T-helper 1 cell treated with Interleukin-12 subunit alpha and Interleukin-12 subunit beta and Interleukin-4 antibody, amounts not matched to agents 30 μg/mL and 1 μg/mL, for 36 hours (primary cell): ENCODE data around the gene WWC2.
"Not testable (repeated sequence)": the region's sequence is repeated elsewhere in the genome, so short reads cannot be mapped to it uniquely, and the experiment has no call there.

Source experiments
- H3K27ac Mint-ChIP-seq: one replicate; pipeline ENCODE4 v1.8.0; 2021; ENCODE audit warnings: mild to moderate bottlenecking, mixed read lengths
- H3K27me3 Mint-ChIP-seq: one replicate; pipeline ENCODE4 v1.8.0; 2021; ENCODE audit warnings: low read depth, mixed read lengths
- H3K36me3 Mint-ChIP-seq: one replicate; pipeline ENCODE4 v1.8.0; 2021; ENCODE audit warnings: low read depth, mixed read lengths
- H3K4me1 Mint-ChIP-seq: one replicate; pipeline ENCODE4 v1.8.0; 2021; ENCODE audit warnings: low read depth, mixed read lengths
- H3K4me3 Mint-ChIP-seq: one replicate; pipeline ENCODE4 v1.8.0; 2021; ENCODE audit warnings: mild to moderate bottlenecking, moderate library complexity, mixed read lengths
- H3K9me3 Mint-ChIP-seq: one replicate; pipeline ENCODE4 v1.8.0; 2021; ENCODE audit warnings: mixed read lengths

The WWC2 gene

DNA sequence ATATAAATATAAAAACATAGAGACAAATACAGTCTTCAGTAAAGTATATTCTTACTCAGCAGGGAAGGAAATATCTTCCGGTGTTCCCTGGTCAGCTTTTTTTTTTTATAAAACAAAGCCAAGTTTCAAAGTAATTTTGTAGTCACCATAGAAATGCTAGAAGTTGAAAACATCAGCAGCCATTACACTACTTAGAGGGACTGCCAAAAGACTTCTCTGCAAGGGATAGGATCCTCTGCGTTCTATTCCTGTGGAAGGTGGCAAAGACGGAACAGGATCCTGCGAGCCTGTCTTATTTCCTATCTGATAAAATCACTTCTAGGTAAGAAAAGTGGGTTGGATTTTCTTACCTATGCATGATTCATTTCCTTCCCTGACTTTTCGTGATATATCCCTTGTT lies 201.6 kb downstream of the WWC2 start:
- Mint-ChIP-seq H3K36me3 (no peaks in the 10 kb centered on the region), H3K9me3 (no peaks in the 10 kb centered on the region), H3K27ac (no peak overlapping the region), H3K27me3 (no peaks in the 10 kb centered on the region), H3K4me1 (no peaks in the 10 kb centered on the region), H3K4me3 (no peak overlapping the region)

DNA sequence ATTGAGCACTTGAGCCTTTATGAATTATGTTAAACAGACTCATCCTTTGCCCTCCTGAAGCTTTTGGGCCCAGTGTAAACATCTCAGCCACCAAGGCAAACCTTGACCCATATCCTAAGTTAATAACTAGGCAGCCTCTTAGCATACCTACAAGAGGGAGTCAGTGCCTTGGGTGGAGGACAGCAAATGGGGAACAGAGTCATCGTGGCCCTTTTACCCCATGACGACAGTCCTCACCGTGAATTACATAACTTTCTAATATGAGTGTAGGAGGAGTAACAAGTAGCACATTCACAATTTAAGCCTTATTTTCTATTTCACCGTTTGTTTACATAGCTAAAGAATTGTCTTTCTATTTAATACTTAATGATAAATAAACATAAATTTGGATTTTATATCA lies 204.2 kb downstream of the WWC2 start:
- Mint-ChIP-seq H3K9me3 (no peaks in the 10 kb centered on the region), H3K36me3 (no peaks in the 10 kb centered on the region), H3K4me1 (no peaks in the 10 kb centered on the region), H3K4me3 (no peak overlapping the region), H3K27me3 (no peaks in the 10 kb centered on the region), H3K27ac (no peak overlapping the region)

- H3K27ac Mint-ChIP-seq = no peak overlapping the region
- H3K4me1 Mint-ChIP-seq = no peaks in the 10 kb centered on the region
- no peaks in the 10 kb centered on the region for H3K36me3 Mint-ChIP-seq
- no peaks in the 10 kb centered on the region for H3K27me3 Mint-ChIP-seq
- H3K9me3 Mint-ChIP-seq = no peaks in the 10 kb centered on the region
- H3K4me3 Mint-ChIP-seq = no peak overlapping the region
Observed at GRCh38 chr4:183304067-183304466, 205.0 kb downstream of the WWC2 start.

- Mint-ChIP-seq H3K36me3 (no peaks in the 10 kb centered on the region), H3K4me1 (no peaks in the 10 kb centered on the region), H3K27me3 (no peaks in the 10 kb centered on the region), H3K9me3 (no peaks in the 10 kb centered on the region), H3K4me3 (no peak overlapping the region), H3K27ac (no peak overlapping the region)
Observed at GRCh38 chr4:183304538-183304937, 205.5 kb downstream of the WWC2 start.

- no peaks in the 10 kb centered on the region for H3K4me1 Mint-ChIP-seq
- H3K36me3 Mint-ChIP-seq = no peaks in the 10 kb centered on the region
- H3K27ac Mint-ChIP-seq = no peak overlapping the region
- no peak overlapping the region for H3K4me3 Mint-ChIP-seq
- no peaks in the 10 kb centered on the region for H3K9me3 Mint-ChIP-seq
- peaks cover 5% of the 10 kb centered on the region for H3K27me3 Mint-ChIP-seq
Observed at GRCh38 chr4:183306811-183307210, 207.8 kb downstream of the WWC2 start.

DNA sequence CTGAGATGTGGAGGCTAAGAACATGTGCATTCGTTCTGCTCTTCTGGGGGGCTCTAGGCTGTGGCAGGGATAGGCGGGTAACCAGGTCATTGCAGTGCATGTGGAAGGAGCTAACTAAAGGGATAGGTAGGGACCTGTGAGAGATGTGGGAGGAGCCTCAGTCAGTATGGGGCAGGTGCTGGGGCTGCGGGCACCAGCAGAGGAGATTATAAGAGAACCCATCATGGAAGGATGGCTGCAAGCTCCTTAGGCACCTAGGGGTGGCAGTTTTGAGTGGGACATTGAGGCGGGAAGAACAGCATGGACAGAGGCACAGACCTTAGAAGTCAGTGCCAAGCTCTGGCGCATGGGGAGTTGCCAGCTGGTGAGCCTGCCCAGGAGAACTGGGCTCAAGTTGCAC lies 213.8 kb downstream of the WWC2 start:
- Mint-ChIP-seq H3K4me1 (no peaks in the 10 kb centered on the region), H3K9me3 (no peaks in the 10 kb centered on the region), H3K27ac (no peak overlapping the region), H3K36me3 (no peaks in the 10 kb centered on the region), H3K4me3 (no peak overlapping the region), H3K27me3 (peaks cover 5% of the 10 kb centered on the region)

- Mint-ChIP-seq H3K4me1 (no peaks in the 10 kb centered on the region), H3K4me3 (no peak overlapping the region), H3K36me3 (no peaks in the 10 kb centered on the region), H3K9me3 (no peaks in the 10 kb centered on the region), H3K27me3 (peaks cover 5% of the 10 kb centered on the region), H3K27ac (no peak overlapping the region)
Observed at GRCh38 chr4:183314336-183314735, 215.3 kb downstream of the WWC2 start.

- H3K27me3 Mint-ChIP-seq = peaks cover 3% of the 10 kb centered on the region
- no peaks in the 10 kb centered on the region for H3K4me1 Mint-ChIP-seq
- H3K27ac Mint-ChIP-seq = no peak overlapping the region
- no peaks in the 10 kb centered on the region for H3K36me3 Mint-ChIP-seq
- H3K9me3 Mint-ChIP-seq = no peaks in the 10 kb centered on the region
- H3K4me3 Mint-ChIP-seq = no peak overlapping the region
Observed at GRCh38 chr4:183314806-183315205, 215.7 kb downstream of the WWC2 start.

DNA sequence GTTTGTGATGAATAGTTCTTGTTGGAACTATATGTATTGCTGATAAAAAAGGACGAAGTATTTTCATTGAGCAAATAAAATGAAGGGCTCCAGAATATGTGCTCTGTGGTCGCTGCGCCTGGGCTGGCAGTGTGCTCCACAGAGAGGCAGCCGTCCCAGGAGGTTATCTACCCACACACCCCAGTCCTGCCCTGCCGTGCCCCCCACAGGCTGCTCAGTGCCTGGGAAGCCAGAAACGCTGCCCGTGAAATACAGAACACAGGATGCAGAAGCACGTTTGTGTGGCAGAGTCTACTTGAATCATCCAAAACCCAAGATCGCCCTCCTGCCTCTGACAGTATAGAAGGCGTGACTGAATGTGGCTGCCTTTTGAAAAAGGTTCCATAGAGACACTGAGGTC lies 219.6 kb downstream of the WWC2 start:
- Mint-ChIP-seq H3K36me3 (no peaks in the 10 kb centered on the region), H3K4me1 (peaks cover 10% of the 10 kb centered on the region), H3K9me3 (no peaks in the 10 kb centered on the region), H3K27me3 (peaks cover 4% of the 10 kb centered on the region), H3K27ac (no peak overlapping the region), H3K4me3 (no peak overlapping the region)

DNA sequence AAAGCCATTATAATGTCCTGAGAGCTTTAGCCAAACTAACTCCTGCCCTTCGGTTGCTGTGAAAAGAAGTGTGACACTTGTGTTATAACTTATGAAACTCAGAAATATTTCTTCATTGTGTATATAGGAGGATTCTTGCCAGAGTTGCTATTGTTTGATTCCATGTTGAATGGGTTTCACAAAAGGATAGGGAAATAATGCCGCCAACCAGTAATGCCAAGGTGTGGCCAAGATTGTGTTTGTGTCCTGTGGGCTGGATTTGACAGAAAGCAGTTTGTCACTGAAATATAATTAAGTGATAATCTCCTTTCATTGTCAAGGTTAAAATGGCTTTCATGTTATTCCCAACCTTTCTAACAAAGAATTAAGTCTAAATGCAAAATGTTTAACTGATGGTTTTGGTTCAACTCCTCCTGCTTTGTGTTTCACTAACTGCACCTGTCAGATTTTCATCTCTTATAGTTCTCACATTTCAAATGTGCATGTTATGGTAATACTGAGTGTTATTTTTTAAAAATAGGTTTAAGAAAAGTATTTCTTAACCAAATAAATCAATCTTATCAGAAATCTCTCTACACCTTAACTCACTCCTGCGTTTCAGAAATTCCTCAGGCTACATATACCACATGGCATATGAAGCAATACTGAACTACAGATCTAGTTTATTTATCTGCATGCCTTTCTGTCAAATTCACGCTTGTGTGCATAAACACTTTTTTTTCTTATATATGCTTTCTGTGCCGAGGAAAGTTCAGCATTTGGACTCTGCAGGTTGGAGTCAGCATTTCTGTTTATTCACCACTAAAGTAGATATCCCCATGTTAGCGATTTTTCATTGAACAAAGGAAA lies 221.4 kb downstream of the WWC2 start, which contains the start of gene CLDN22:
TSS of gene CLDN22 (minus strand) at position 66 of the 849 bp plus-strand sequence. CDS start at position 8, 58 bp downstream.
- no peak within 1 kb of the TSS for H3K4me3 Mint-ChIP-seq
- no peaks in the 10 kb centered on the region for H3K9me3 Mint-ChIP-seq
- no peak within 1 kb of the TSS for H3K27ac Mint-ChIP-seq
- peaks cover 10% of the 10 kb centered on the region for H3K4me1 Mint-ChIP-seq
- no peaks in the 10 kb centered on the region for H3K36me3 Mint-ChIP-seq
- peaks cover 4% of the 10 kb centered on the region for H3K27me3 Mint-ChIP-seq

- Mint-ChIP-seq H3K4me3 (no peak overlapping the region), H3K27ac (peak overlapping the region; percentile 29), H3K27me3 (peaks cover 4% of the 10 kb centered on the region)
Observed at GRCh38 chr4:183321079-183321478, 222.0 kb downstream of the WWC2 start.

GRCh38 chr4:183321516-183321915 lies 222.5 kb downstream of the WWC2 start:
- Mint-ChIP-seq H3K4me3 (no peak overlapping the region), H3K27me3 (peaks cover 4% of the 10 kb centered on the region), H3K9me3 (no peaks in the 10 kb centered on the region), H3K4me1 (peaks cover 10% of the 10 kb centered on the region), H3K36me3 (no peaks in the 10 kb centered on the region), H3K27ac (peak overlapping the region; percentile 29)

More at GRCh38 chr4:183321079-183321478, 222.0 kb downstream of the WWC2 start:
- Mint-ChIP-seq H3K4me1 (peaks cover 10% of the 10 kb centered on the region), H3K9me3 (no peaks in the 10 kb centered on the region), H3K36me3 (no peaks in the 10 kb centered on the region)

GRCh38 chr4:183322326-183322725 lies 223.3 kb downstream of the WWC2 start, which contains the start of gene CLDN24:
CLDN24 (minus strand) TSS chr4:183322426; CDS start chr4:183322426, 0 bp downstream.
- Mint-ChIP-seq H3K9me3 (no peaks in the 10 kb centered on the region), H3K4me3 (no peak within 1 kb of the TSS), H3K27ac (peak within 1 kb of the TSS; percentile 29), H3K27me3 (peaks cover 4% of the 10 kb centered on the region), H3K36me3 (no peaks in the 10 kb centered on the region), H3K4me1 (peaks cover 10% of the 10 kb centered on the region)

DNA sequence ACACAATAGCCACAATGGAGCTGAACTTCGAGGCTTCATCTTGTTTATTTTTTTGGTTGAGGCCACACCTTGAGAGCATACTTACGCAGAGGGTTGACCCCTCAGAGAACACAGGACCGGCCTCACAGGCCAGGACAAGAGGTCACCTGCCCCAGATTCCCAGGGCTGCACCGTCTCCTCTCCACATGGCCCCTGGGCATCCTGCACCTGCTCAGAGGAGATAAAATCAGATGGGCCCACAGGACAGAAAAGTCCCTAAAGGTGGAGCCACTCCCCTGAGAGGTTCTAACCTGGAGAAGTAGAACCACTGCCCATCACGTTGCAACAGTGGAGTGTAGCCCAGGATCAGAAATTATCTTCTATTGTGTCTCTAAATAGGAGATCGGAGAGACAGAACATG lies 224.2 kb downstream of the WWC2 start:
- Mint-ChIP-seq H3K9me3 (no peaks in the 10 kb centered on the region), H3K4me3 (no peak overlapping the region), H3K27me3 (peaks cover 4% of the 10 kb centered on the region), H3K36me3 (no peaks in the 10 kb centered on the region), H3K27ac (no peak overlapping the region), H3K4me1 (peaks cover 10% of the 10 kb centered on the region)

DNA sequence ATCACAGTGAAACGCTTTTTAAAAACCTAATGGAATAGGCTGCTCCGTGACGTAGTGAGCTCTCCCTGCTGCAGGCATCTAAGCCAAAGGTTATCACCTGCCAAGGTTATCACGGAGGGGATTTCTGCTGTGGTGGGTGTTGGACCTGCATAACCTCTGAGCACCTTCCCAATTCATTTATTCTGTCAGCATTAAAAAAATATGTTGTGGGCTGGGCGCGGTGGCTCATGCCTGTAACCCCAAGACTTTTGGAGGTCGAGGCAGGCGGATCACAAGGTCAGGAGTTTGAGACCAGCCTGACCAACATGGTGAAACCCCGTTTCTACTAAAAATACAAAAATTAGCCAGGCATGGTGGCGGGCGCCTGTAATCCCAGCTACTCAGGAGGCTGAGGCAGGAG lies 225.0 kb downstream of the WWC2 start:
- H3K27me3 Mint-ChIP-seq, H3K4me1 Mint-ChIP-seq, H3K36me3 Mint-ChIP-seq, H3K4me3 Mint-ChIP-seq, H3K27ac Mint-ChIP-seq, H3K9me3 Mint-ChIP-seq: not testable (repeated sequence)
